T-helper 2 cell treated with Interferon-gamma antibody and Interleukin-4, amounts not matched to agents 5 μg/mL and 100 μg/mL, for 36 hours (primary cell): ENCODE data around the gene CORO1A.
"Not testable (repeated sequence)": the region's sequence is repeated elsewhere in the genome, so short reads cannot be mapped to it uniquely, and the experiment has no call there.

ENCODE experiments used
- DNase-seq: peaks from one replicate; pipeline ENCODE4 v3.0.0; 2021; ENCODE audit warnings: low spot score
- H3K27ac Mint-ChIP-seq: one replicate; pipeline ENCODE4 v1.8.0; 2021; ENCODE audit warnings: mild to moderate bottlenecking, mixed read lengths
- H3K27me3 Mint-ChIP-seq: one replicate; pipeline ENCODE4 v1.8.0; 2021; ENCODE audit warnings: low read depth, mixed read lengths
- H3K36me3 Mint-ChIP-seq: one replicate; pipeline ENCODE4 v1.8.0; 2021; ENCODE audit warnings: low read depth, mixed read lengths
- H3K4me1 Mint-ChIP-seq: one replicate; pipeline ENCODE4 v1.8.0; 2021; ENCODE audit warnings: low read depth, mixed read lengths
- H3K4me3 Mint-ChIP-seq: one replicate; pipeline ENCODE4 v1.8.0; 2022; ENCODE audit warnings: mild to moderate bottlenecking, moderate library complexity, mixed read lengths
- H3K9me3 Mint-ChIP-seq: one replicate; pipeline ENCODE4 v1.8.0; 2021; ENCODE audit warnings: mixed read lengths

The CORO1A gene

DNA sequence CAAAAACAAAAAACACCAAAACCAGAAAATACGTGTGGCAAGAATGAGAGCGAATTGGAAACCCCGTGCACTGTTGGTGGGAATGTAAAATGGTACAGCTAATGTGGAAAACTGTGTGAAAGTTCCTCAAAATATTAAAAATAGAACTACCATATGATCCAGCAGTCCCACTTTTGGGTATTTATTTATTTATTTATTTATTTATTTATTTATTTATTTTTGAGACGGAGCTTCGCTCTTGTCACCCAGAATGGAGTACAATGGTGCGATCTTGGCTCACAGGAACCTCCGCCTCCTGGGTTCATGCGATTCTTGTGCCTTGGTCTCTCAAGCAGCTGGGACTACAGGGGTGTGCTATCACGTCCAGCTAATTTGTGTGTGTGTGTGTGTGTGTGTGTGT, 30.9 kb upstream of the CORO1A start:
- Mint-ChIP-seq H3K4me3 (no peak overlapping the region), H3K27ac (no peak overlapping the region), H3K9me3 (peaks cover 14% of the 10 kb centered on the region), H3K27me3 (no peaks in the 10 kb centered on the region), H3K4me1 (peaks cover 2% of the 10 kb centered on the region), H3K36me3 (peaks cover 9% of the 10 kb centered on the region)
- DNase-seq = no peak

DNA sequence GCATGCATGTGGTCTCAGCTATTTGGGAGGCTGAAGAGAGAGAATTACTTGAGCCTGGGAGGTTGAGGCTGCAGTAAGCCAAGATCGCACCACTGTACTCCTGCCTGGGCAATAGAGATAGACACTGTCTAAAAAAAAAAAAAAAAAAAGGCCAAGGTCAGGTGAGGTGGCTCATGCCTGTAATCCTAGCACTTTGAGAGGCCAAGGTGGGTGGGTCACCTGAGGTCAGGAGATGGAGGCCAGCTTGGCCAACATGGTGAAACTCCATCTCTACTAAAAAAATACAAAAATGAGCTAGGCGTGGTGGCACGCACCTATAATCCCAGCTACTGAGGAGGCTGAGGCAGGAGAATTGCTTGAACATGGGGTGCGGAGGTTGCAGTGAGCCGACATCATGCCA, 28.2 kb upstream of the CORO1A start:
- H3K27me3 Mint-ChIP-seq = no peaks in the 10 kb centered on the region
- H3K4me3 Mint-ChIP-seq = no peak overlapping the region
- H3K9me3 Mint-ChIP-seq = no peaks in the 10 kb centered on the region
- DNase-seq = no peak
- H3K4me1 Mint-ChIP-seq = peaks cover 2% of the 10 kb centered on the region
- H3K27ac Mint-ChIP-seq = no peak overlapping the region
- peaks cover 3% of the 10 kb centered on the region for H3K36me3 Mint-ChIP-seq

DNA sequence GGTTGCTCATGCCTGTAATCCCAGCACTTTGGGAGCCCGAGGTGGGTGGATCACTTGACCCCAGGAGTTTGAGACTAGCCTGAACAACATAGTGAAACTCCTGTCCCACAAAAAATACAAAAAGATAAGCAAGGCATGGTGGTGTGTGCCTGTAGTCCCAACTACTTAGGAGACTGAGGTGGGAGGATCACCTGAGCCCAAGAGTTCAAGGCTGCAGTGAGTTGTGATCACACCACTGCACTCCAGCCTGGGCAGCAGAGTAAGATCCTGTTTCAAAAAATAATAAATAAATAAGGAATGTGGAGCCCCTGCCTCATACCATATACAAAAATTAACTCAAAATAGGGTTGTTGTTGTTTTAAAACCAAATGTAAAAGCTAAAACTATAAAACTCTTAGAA, 26.2 kb upstream of the CORO1A start:
- no peak overlapping the region for H3K4me3 Mint-ChIP-seq
- no peaks in the 10 kb centered on the region for H3K9me3 Mint-ChIP-seq
- no peak for DNase-seq

GRCh38 chr16:30163538-30163937, 19.9 kb upstream of the CORO1A start:
- H3K27ac Mint-ChIP-seq = no peak overlapping the region

More for the DNA sequence above, 26.2 kb upstream of the CORO1A start:
- Mint-ChIP-seq H3K27me3 (no peaks in the 10 kb centered on the region), H3K27ac (no peak overlapping the region), H3K4me1 (peaks cover 2% of the 10 kb centered on the region), H3K36me3 (no peaks in the 10 kb centered on the region)

DNA sequence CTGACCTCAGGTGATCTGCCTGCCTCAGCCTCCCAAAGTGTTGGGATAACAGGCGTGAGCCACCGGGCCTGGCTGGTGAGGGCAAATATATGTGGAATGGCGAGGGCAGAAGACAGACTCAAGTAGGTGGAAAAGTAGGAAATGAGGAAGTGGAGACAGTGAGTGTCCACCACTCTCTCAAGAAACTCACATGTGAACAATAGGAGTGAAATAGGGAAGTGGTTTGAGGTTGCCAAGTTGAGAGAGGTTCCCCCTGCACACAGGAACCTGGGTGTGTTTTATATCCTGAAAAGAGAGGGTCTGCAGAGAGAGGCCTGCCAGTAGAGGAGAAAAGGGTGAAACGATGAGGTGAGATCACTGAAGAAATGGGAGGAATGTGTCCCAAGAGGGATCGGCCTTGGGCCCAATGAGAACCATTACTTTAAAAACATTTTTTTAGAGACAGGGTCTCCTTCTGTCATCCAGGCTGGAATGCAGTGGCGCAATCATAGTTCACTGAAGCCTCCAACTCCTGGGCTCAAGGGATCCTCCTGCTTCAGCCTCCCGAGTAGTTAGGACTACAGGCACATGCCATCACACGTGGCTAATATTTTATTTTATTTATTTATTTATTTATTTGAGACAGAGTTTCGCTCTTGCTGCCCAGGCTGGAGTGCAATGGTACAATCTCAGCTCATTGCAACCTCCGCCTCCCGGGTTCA, 17.1 kb upstream of the CORO1A start:
- Mint-ChIP-seq H3K27me3 (no peaks in the 10 kb centered on the region), H3K36me3 (no peaks in the 10 kb centered on the region), H3K4me3 (peak overlapping the region; percentile 54), H3K4me1 (peaks cover 31% of the 10 kb centered on the region), H3K9me3 (no peaks in the 10 kb centered on the region), H3K27ac (peak overlapping the region; percentile 62)
- DNase-seq = no peak

More at GRCh38 chr16:30163538-30163937, 19.9 kb upstream of the CORO1A start:
- no peaks in the 10 kb centered on the region for H3K36me3 Mint-ChIP-seq
- H3K9me3 Mint-ChIP-seq = no peaks in the 10 kb centered on the region
- H3K27me3 Mint-ChIP-seq = no peaks in the 10 kb centered on the region
- peaks cover 33% of the 10 kb centered on the region for H3K4me1 Mint-ChIP-seq
- no peak for DNase-seq
- H3K4me3 Mint-ChIP-seq = no peak overlapping the region

DNA sequence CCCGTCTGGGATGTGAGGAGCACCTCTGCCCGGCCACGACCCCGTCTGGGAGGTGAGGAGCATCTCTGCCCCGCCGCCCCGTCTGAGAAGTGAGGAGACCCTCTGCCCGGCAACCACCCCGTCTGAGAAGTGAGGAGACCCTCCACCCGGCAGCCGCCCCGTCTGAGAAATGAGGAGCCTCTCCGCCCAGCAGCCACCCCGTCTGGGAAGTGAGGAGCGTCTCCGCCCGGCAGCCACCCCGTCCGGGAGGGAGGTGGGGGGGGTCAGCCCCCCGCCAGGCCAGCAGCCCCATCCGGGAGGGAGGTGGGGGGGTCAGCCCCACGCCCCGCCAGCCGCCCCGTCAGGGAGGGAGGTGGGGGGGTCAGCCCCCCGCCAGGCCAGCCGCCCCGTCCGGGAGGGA, 14.7 kb upstream of the CORO1A start:
- H3K9me3 Mint-ChIP-seq, DNase-seq, H3K27me3 Mint-ChIP-seq, H3K36me3 Mint-ChIP-seq, H3K27ac Mint-ChIP-seq, H3K4me3 Mint-ChIP-seq: not testable (repeated sequence)
- H3K4me1 Mint-ChIP-seq = peaks cover 27% of the 10 kb centered on the region

DNA sequence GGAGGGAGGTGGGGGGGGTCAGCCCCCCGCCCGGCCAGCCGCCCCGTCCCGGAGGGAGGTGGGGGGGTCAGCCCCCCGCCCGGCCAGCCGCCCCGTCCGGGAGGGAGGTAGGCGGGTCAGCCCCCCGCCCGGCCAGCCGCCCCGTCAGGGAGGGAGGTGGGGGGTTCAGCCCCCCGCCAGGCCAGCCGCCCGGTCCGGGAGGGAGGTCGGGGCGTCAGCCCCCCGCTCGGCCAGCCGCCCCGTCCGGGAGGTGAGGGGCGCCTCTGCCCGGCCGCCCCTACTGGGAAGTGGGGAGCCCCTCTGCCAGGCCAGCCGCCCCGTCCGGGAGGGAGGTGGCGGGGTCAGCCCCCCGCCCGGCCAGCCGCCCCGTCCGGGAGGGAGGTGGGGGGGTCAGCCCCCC, 14.0 kb upstream of the CORO1A start:
- not testable (repeated sequence) for H3K9me3 Mint-ChIP-seq, H3K27ac Mint-ChIP-seq, H3K36me3 Mint-ChIP-seq, DNase-seq, H3K27me3 Mint-ChIP-seq, H3K4me3 Mint-ChIP-seq
- peaks cover 26% of the 10 kb centered on the region for H3K4me1 Mint-ChIP-seq

- H3K9me3 Mint-ChIP-seq, H3K27me3 Mint-ChIP-seq, DNase-seq, H3K36me3 Mint-ChIP-seq, H3K4me3 Mint-ChIP-seq, H3K27ac Mint-ChIP-seq: not testable (repeated sequence)
- peaks cover 19% of the 10 kb centered on the region for H3K4me1 Mint-ChIP-seq
Measured at GRCh38 chr16:30170145-30170544, 13.3 kb upstream of the CORO1A start.

DNA sequence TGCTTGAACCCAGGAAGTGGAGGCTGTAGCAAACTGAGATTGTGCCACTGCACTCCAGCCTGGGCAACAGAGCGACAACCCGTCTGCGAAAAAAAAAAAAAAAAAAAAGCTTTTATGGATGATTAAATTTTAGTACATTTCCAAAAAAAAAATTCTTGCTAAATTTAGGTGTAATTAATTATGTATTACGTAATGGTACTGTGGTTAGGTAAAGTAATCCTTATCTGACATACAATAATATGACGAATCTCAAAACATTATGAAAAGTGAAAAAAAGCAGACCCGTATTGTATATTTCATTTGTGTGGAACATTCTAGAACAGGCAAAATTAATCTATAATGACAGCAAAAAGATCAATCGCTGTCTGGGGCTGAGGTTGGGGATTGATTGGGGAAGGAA, 10.3 kb upstream of the CORO1A start:
- Mint-ChIP-seq H3K27ac (no peak overlapping the region), H3K36me3 (no peaks in the 10 kb centered on the region), H3K27me3 (no peaks in the 10 kb centered on the region), H3K4me1 (no peaks in the 10 kb centered on the region), H3K4me3 (no peak overlapping the region), H3K9me3 (no peaks in the 10 kb centered on the region)
- DNase-seq = no peak

DNA sequence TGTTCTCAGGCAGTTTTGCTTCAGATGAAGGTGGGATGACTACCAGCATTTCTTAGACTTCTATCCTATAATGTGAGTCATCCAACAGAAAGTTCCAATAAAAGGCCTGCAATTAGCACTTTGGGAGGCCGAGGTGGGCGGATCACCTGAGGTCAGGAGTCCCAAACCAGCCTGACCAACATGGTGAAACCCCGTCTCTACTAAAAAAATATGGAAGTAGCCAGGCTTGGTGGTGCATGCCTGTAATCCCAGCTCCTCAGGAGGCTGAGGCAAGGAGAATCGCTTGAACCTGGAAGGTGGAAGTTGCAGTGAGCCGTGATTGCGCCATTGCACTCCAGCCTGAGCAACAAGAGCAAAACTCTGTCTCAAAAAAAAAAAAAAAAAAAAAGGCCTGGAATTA, 6.5 kb upstream of the CORO1A start:
- H3K9me3 Mint-ChIP-seq, H3K4me1 Mint-ChIP-seq, DNase-seq, H3K27me3 Mint-ChIP-seq, H3K36me3 Mint-ChIP-seq, H3K4me3 Mint-ChIP-seq, H3K27ac Mint-ChIP-seq: not testable (repeated sequence)

DNA sequence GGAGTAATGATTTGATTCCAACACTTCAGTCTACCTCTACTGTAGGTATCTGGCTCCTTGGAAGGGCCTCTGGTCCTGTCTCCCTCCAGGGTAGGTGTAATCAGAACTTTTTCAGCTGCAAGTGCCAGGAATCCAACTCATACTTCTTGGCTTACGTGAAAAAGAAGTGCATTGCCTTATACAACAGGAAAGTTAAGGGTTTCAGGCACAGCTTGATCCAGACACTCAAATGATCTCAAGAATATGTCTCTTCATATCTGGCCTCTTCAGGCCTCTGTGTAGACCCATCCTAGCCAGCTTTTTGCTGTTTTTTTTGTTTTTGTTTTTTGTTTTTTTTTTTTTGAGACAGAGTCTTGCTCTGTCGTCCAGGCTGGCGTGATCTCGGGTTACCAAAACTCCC, 4.2 kb upstream of the CORO1A start:
- no peaks in the 10 kb centered on the region for H3K27me3 Mint-ChIP-seq
- peaks cover 11% of the 10 kb centered on the region for H3K4me1 Mint-ChIP-seq
- peaks cover 4% of the 10 kb centered on the region for H3K36me3 Mint-ChIP-seq
- H3K9me3 Mint-ChIP-seq = no peaks in the 10 kb centered on the region
- DNase-seq = no peak
- H3K27ac Mint-ChIP-seq = no peak overlapping the region
- no peak overlapping the region for H3K4me3 Mint-ChIP-seq

DNA sequence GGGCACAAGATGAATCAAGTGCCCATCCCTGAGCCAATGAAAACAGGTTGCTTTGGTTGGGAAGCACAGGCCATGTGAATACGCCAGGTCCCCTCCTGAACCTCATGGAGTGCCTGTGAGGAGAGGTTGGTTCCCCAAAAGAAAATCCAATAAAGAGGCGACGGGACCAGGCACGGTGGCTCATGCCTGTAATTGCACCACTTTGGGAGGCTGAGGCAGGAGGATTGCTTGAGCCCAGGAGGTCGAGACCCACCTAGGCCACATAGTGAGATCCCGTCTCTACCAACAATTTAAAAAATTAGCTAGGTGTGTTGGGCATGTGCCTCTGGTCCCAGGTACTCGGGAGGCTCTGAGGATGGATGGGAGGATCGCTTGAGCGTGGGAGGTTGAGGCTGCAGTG, 3.5 kb upstream of the CORO1A start:
- no peaks in the 10 kb centered on the region for H3K27me3 Mint-ChIP-seq
- H3K9me3 Mint-ChIP-seq = no peaks in the 10 kb centered on the region
- no peak overlapping the region for H3K27ac Mint-ChIP-seq
- no peak overlapping the region for H3K4me3 Mint-ChIP-seq
- peaks cover 11% of the 10 kb centered on the region for H3K36me3 Mint-ChIP-seq
- DNase-seq = no peak
- peaks cover 11% of the 10 kb centered on the region for H3K4me1 Mint-ChIP-seq

- Mint-ChIP-seq H3K4me3 (no peak overlapping the region), H3K27me3 (no peaks in the 10 kb centered on the region), H3K27ac (no peak overlapping the region), H3K4me1 (peaks cover 11% of the 10 kb centered on the region), H3K9me3 (no peaks in the 10 kb centered on the region), H3K36me3 (peaks cover 19% of the 10 kb centered on the region)
- no peak for DNase-seq
Measured at GRCh38 chr16:30180741-30181140, 2.7 kb upstream of the CORO1A start.

GRCh38 chr16:30184096-30184890, 891 bp downstream of the CORO1A start:
- peaks cover 19% of the 10 kb centered on the region for H3K4me1 Mint-ChIP-seq
- H3K4me3 Mint-ChIP-seq = peak overlapping the region; percentile 100
- no peaks in the 10 kb centered on the region for H3K9me3 Mint-ChIP-seq
- H3K27me3 Mint-ChIP-seq = no peaks in the 10 kb centered on the region
- H3K36me3 Mint-ChIP-seq = peaks cover 44% of the 10 kb centered on the region
- DNase-seq = peak; percentile 63
- H3K27ac Mint-ChIP-seq = peak overlapping the region; percentile 97
